Measurements from ENCODE around the gene MT1F.

DNA sequence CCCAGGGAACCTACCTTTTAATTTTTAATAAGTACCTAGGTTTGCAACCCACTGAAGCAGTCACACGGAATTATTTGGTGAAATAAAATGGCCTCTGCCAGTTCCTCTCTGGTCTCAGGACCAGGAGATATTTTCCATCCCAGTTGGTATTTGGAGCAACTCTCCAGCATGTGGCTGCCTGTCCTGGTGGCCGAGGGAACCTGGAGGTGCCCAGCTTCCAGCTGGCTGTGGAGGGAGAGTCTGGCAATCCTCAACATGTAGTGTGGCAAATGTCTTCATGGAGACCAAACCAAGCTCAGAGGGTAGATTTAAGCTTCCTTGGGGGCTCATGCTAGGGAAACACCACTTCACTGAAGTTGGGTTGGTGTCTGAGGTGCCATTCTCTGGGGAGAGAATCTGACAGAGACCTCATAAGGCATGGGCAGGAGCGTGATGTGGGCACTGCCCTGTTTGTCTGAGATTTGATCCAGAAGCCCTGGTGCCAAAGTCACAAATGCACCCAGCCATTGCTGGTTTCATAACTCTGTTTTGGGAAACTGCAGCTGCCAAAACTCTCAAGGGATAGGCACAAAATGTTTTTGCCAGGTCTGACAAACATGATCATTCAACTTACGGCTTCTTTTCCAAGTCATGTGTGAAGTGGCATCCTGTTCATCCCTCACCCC lies 27.3 kb downstream of the MT1F start:
- TF ChIP-seq, protein P1, sequence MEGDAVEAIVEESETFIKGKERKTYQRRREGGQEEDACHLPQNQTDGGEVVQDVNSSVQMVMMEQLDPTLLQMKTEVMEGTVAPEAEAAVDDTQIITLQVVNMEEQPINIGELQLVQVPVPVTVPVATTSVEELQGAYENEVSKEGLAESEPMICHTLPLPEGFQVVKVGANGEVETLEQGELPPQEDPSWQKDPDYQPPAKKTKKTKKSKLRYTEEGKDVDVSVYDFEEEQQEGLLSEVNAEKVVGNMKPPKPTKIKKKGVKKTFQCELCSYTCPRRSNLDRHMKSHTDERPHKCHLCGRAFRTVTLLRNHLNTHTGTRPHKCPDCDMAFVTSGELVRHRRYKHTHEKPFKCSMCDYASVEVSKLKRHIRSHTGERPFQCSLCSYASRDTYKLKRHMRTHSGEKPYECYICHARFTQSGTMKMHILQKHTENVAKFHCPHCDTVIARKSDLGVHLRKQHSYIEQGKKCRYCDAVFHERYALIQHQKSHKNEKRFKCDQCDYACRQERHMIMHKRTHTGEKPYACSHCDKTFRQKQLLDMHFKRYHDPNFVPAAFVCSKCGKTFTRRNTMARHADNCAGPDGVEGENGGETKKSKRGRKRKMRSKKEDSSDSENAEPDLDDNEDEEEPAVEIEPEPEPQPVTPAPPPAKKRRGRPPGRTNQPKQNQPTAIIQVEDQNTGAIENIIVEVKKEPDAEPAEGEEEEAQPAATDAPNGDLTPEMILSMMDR (IDR thresholded peaks at IDR 0.05), result no peak
- no peak for TF ChIP-seq EP300 (IDR thresholded peaks at IDR 0.05)
- TF ChIP-seq POLR2A (IDR thresholded peaks at IDR 0.05), result no peak
- TF ChIP-seq POLR2AphosphoS5 (IDR thresholded peaks at IDR 0.05), result peak; percentile 7 to 11
